Panc1 (cell line): Measurements from ENCODE around the gene PNRC2. TPM values are rescaled to one million over a fixed set of nuclear protein-coding genes. Genes with fewer than 3 reads are reported as not detected.
A peak's percentile ranks its signal among the peaks of the same experiment; 100 is the strongest.

ENCODE experiments used
- ATAC-seq: fragments of 200-7000 bp; cut with Tn5 transposase; 2 replicates; pipeline ENCODE4 v1.9.1; 2020; ENCODE audit warnings: mild to moderate bottlenecking, moderate library complexity
- BruUV-seq: library from RNA; stranded (reverse); fragments of 400-500 nt; replicated peaks from 2 replicates; lab custom pipeline; 2021; lab: Mats Ljungman, UMichigan
- CTCF ChIA-PET: fragments of 300-600 bp; sonication (Branson Sonifier 250); formaldehyde crosslinking; loops from one replicate; lab custom pipeline; 2022; ENCODE audit warnings: antibody characterized with exemption; lab: Charles Lee
- POLR2A ChIA-PET: fragments of 300-600 bp; sonication (Branson Sonifier 250); formaldehyde crosslinking; loops from one replicate; lab custom pipeline; 2022; ENCODE audit warnings: antibody characterized with exemption; lab: Charles Lee
- DNase-seq: peaks from one replicate; pipeline ENCODE4 v3.0.0-alpha.2; 2010; ENCODE audit warnings: low read depth, low spot score
- H3K27ac ChIP-seq: 2 replicates; pipeline ENCODE4 v1.5.1; 2011; ENCODE audit warnings: mild to moderate bottlenecking, low read length, inconsistent platforms
- H3K27me3 ChIP-seq: fragments of 200-500 bp; sonication (Bioruptor generic); 2 replicates; pipeline ENCODE4 v1.6.0; 2014; ENCODE audit warnings: low read length, inconsistent platforms; ENCODE audit not compliant: control insufficient read depth, insufficient read depth
- H3K36me3 ChIP-seq: fragments of 200-500 bp; sonication (Bioruptor generic); 2 replicates; pipeline ENCODE4 v1.5.1; 2014; ENCODE audit warnings: inconsistent platforms, mild to moderate bottlenecking, low read length, moderate library complexity; ENCODE audit not compliant: control insufficient read depth, insufficient read depth
- H3K4me1 ChIP-seq: 2 replicates; pipeline ENCODE4 v1.5.1; 2011; ENCODE audit warnings: inconsistent platforms, mild to moderate bottlenecking, low read length, moderate library complexity; ENCODE audit not compliant: control insufficient read depth, insufficient read depth
- H3K4me3 ChIP-seq, 2 experiments: 2 replicates each; pipeline ENCODE4 v1.5.1; 2011 to 2012; ENCODE audit warnings: low read depth in 2 of 2, low read length in 2 of 2, mild to moderate bottlenecking in 2 of 2, inconsistent platforms in 1 of 2, moderate library complexity in 1 of 2
- H3K9me3 ChIP-seq: fragments of 200-500 bp; sonication (Bioruptor generic); 2 replicates; pipeline ENCODE4 v1.5.1; 2014; ENCODE audit warnings: low read depth, mild to moderate bottlenecking, inconsistent platforms, low read length, moderate library complexity; ENCODE audit not compliant: control insufficient read depth, insufficient read depth
- CTCF ChIP-seq: fragments of 450-650 bp; IDR thresholded peaks from 2 replicates; pipeline ENCODE4 v1.5.1; 2017; ENCODE audit warnings: mild to moderate bottlenecking
- POLR2AphosphoS5 ChIP-seq: IDR thresholded peaks from 2 replicates; pipeline ENCODE4 v1.6.1; 2012; ENCODE audit warnings: mild to moderate bottlenecking, low read depth, low read length, moderate library complexity
- REST ChIP-seq, 2 experiments: IDR thresholded peaks; 2 replicates each; pipeline ENCODE4 v1.6.1; 2011 to 2012; ENCODE audit warnings: low read depth in 2 of 2, control low read depth in 1 of 2, low read length in 1 of 2, mild to moderate bottlenecking in 1 of 2, moderate library complexity in 1 of 2; ENCODE audit not compliant: insufficient read depth in 1 of 2
- SIN3A ChIP-seq: IDR thresholded peaks from 2 replicates; pipeline ENCODE4 v1.6.1; 2012; ENCODE audit warnings: low read depth, mild to moderate bottlenecking, low read length, moderate library complexity, borderline replicate concordance; ENCODE audit not compliant: insufficient read depth
- TCF7L2 ChIP-seq: IDR thresholded peaks from 2 replicates; pipeline ENCODE4 v1.6.1; 2011; ENCODE audit warnings: mild to moderate bottlenecking, low read depth, low read length, inconsistent platforms
- in situ Hi-C: cut with HindIII; loops from 2 replicates; pipeline ENCODE4 v1.10.0; 2016; ENCODE audit warnings: low sequenced_read_pairs, low pct_unique_long_range_greater_than_20kb
- intact Hi-C: fragments of 100-400 bp; cut with micrococcal nuclease; formaldehyde crosslinking; loops from one replicate; pipeline ENCODE4 v1.10.0; 2022; ENCODE audit not compliant: unreplicated experiment
- total RNA-seq: library from RNA; stranded (reverse); gene quantifications from one replicate; pipeline ENCODE4 v1.2.1, GENCODE V29; 2021; ENCODE audit not compliant: unreplicated experiment

The PNRC2 gene
- total RNA-seq, 1 experiment from 2014 or later, result 97.4 TPM

DNA sequence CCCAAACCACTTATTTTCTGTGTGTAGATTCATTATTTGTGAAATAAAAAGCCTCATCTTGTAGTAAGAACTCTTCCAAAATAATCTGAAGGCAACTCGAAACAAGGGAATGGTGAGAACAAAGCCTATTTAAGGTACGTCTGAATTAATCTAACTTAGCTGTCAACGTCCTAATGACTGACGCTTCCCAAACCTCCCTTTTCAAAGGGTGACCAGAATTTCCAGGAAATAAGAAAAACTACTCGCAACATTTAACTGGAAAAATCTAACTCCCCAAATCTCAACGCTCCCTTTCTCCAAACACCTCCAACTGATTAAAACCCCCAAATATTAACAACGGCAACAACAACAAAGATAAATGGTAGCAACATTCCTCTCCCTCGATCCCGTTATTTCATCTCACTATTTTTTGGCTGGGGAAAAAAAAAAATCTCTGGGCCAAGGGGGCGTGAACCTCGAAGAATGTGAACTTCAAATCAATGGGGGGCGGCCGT is 19.8 kb downstream of the PNRC2 start:
- H3K27ac ChIP-seq, result peak overlapping the region; percentile 100
- H3K27me3 ChIP-seq, result no peaks in the 10 kb centered on the region
- ChIA-PET CTCF (no interaction called here), POLR2A (interaction anchor here (0.5 to 0.6 kb wide), 2 partner anchors 66 to 1475 kb away, joined by 3 to 6 read pairs; no protein-coding TSS in a partner anchor)
- DNase-seq (no peak), ATAC-seq (no peak)
- peaks cover 34% of the 10 kb centered on the region; the same call in 1 of the 2 replicates for H3K36me3 ChIP-seq
- no peaks in the 10 kb centered on the region for H3K9me3 ChIP-seq
- peaks cover 48% of the 10 kb centered on the region for H3K4me1 ChIP-seq
- peak overlapping the region; percentile 70 to 91 for H3K4me3 ChIP-seq
- in situ Hi-C loops (no loop called here), intact Hi-C loops (loop anchor here (2.0 kb wide), 1 partner anchor 49 kb away; no protein-coding TSS in a partner anchor)
- no TSS peak for BruUV-seq
- TF ChIP-seq REST (IDR thresholded peaks at IDR 0.05; ENCODE audit: insufficient read depth in 1 of 2, low read depth in 2 of 2, low read length in 1 of 2), result no peak
- TF ChIP-seq POLR2AphosphoS5, result no peak
- TF ChIP-seq SIN3A, result no peak
- no peak for TF ChIP-seq TCF7L2
- no peak for TF ChIP-seq CTCF

DNA sequence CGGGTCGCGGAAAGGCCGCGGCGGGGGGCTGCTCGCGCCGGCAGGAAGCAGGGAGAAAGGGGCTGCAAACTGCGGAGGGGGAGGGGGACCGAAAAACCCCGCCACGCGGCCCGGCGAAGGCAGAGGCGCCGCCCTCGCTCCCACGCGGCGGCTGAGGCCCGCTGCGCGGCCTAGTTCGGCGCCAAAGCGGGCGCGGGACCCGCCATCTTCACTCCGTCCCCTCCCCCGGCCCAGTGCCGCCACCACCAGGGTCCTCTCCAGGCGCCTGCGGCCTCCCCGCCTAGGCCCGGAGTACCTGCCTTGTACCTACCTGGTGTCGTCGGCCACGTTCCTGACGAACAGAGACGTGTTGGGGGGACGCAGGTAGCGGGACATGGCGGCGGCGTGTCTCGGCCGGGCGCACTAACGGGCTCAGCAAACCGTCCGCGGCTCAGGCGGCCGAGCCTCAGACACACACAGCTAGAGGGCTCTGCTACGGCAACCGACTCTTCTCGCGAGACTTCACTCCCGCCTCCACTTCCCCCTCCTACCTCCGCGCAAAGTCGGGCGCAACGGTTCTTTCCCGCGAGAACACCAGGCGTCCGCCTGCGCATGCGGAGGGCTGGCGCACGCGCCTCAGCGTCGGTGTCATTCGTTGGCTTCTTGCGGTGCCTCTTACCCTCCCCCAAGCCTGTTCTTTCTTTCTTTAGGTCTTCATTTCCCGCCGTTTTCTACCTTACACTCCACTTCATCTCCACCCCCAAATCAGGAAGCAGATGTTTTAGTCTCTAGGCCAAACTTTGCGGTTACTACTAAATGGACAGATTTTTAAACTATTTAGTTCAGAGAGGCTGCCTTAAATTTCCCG is 20.5 kb downstream of the PNRC2 start, which contains the start of gene SRSF10:
TSS of gene SRSF10 (minus strand) at position 447 of the 847 bp plus-strand sequence. CDS start at position 375, 72 bp downstream.
- BruUV-seq, result no TSS peak
- no peak; the same call in 1 of the 2 replicates for TF ChIP-seq CTCF
- peak; percentile 33; the same call in 1 of the 2 replicates for TF ChIP-seq TCF7L2
- TF ChIP-seq SIN3A, result peak; percentile 97; the same call in 1 of the 2 replicates
- TF ChIP-seq POLR2AphosphoS5, result peak; percentile 98
- no peak for TF ChIP-seq REST (IDR thresholded peaks at IDR 0.05; ENCODE audit: insufficient read depth in 1 of 2, low read depth in 2 of 2, low read length in 1 of 2)
- peak; percentile 98 for ATAC-seq

More for the DNA sequence above, 20.5 kb downstream of the PNRC2 start, which contains the start of gene SRSF10:
- peak; percentile 97 for DNase-seq
- in situ Hi-C loops, result no loop called here
- Histone ChIP-seq H3K27me3 (no peaks in the 10 kb centered on the region), H3K27ac (peak within 1 kb of the TSS; percentile 100), H3K4me3 (peak within 1 kb of the TSS; percentile 70 to 91), H3K9me3 (no peaks in the 10 kb centered on the region), H3K36me3 (peaks cover 33% of the 10 kb centered on the region; the same call in 1 of the 2 replicates), H3K4me1 (peaks cover 52% of the 10 kb centered on the region)
- POLR2A ChIA-PET, result interaction anchor here (0.6 to 1.1 kb wide), 2 partner anchors 24 to 66 kb away, joined by 4 to 6 read pairs; no protein-coding TSS in a partner anchor
- intact Hi-C loops, result loop anchor here (2.0 to 5.0 kb wide), 2 partner anchors 37 to 49 kb away; no protein-coding TSS in a partner anchor
- CTCF ChIA-PET, result no interaction called here
